Germinal center (tissue), 1 donor: Measurements from ENCODE around the gene CLIC6.

Experiments
- DNase-seq: peaks from one replicate; pipeline ENCODE4 v3.0.0; 2012; ENCODE audit warnings: mixed read lengths, low spot score

The CLIC6 gene

GRCh38 chr21:34668803-34669148, at the start of gene CLIC6:
CLIC6 (plus strand) TSS chr21:34668994; CDS start chr21:34669389, 395 bp downstream.
- no peak for DNase-seq

GRCh38 chr21:34619841-34620665, 48.7 kb upstream of the CLIC6 start:
- DNase-seq: no peak

- no peak for DNase-seq
These were observed 47.1 kb upstream of the CLIC6 start for GRCh38 chr21:34621434-34622350.

GRCh38 chr21:34623516-34623915, 45.3 kb upstream of the CLIC6 start:
- no peak for DNase-seq

GRCh38 chr21:34625030-34625593, 43.7 kb upstream of the CLIC6 start:
- no peak for DNase-seq

GRCh38 chr21:34626131-34626530, 42.7 kb upstream of the CLIC6 start:
- no peak for DNase-seq

GRCh38 chr21:34630536-34631143, 38.2 kb upstream of the CLIC6 start:
- DNase-seq: peak; percentile 58

- no peak for DNase-seq
These were observed 36.3 kb upstream of the CLIC6 start for GRCh38 chr21:34632498-34632897.

GRCh38 chr21:34635307-34635706, 33.5 kb upstream of the CLIC6 start:
- no peak for DNase-seq

GRCh38 chr21:34636961-34637360, 31.8 kb upstream of the CLIC6 start:
- DNase-seq: no peak

GRCh38 chr21:34639250-34639649, 29.5 kb upstream of the CLIC6 start:
- DNase-seq: no peak

GRCh38 chr21:34639882-34640788, 28.7 kb upstream of the CLIC6 start:
- DNase-seq: no peak

- DNase-seq: no peak
These were observed 27.9 kb upstream of the CLIC6 start for GRCh38 chr21:34640858-34641257.

GRCh38 chr21:34642211-34643075, 26.4 kb upstream of the CLIC6 start:
- DNase-seq: peak; percentile 20

- DNase-seq: no peak
These were observed 24.0 kb upstream of the CLIC6 start for GRCh38 chr21:34644825-34645224.

GRCh38 chr21:34647555-34647954, 21.2 kb upstream of the CLIC6 start:
- no peak for DNase-seq

- no peak for DNase-seq
These were observed 20.0 kb upstream of the CLIC6 start for GRCh38 chr21:34648739-34649297.

GRCh38 chr21:34649400-34649799, 19.4 kb upstream of the CLIC6 start:
- no peak for DNase-seq

- DNase-seq: no peak
These were observed 17.8 kb upstream of the CLIC6 start for GRCh38 chr21:34650861-34651431.

GRCh38 chr21:34651642-34652041, 17.2 kb upstream of the CLIC6 start:
- DNase-seq: no peak
